ENCODE results near the gene AVPR2.

DNA sequence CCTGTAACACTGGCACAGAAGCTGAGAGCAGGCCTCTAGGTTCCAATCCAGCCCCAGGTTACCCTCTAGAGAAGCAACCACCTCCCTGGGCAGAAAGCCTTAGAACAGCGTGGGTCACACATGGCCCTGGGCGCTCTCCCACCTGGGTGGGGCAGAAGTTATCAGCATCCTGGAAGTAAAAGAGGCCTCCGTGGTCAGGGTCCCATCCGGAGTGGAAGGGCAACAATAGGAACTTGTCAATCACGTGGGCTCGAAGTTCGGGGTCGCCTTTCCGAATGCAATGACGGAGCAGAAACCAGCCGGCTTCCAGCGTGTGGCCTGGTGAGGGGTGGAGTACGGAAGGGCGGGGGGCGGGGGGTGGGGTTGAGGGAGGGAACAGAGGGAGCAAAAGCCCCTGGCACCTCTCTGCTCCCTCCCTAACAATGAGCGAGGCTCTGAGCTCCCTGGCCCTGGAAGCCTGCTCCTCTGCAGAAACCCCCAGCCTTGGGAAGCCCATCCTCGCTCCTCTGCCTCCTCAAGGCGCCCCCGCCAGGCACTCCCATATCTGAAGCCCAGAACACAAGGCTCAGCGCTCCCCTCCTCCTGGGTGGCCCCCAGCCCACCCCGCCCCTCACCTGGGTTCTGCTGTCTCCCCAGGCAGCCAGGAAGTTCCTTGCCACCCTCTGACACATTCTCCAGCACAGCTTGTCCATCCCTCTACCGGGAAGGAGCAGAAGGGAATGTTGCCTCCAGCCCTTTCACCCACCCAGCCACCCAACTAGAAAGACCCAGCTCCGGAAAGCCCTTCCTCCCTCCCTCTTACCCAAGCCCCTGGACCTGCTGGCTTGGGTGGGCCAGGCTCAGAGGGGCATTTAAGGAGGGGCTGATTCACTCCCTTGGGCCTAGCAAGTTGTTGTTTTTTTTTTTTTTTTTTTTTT, 37.1 kb downstream of the AVPR2 start:
- TF ChIP-seq, protein P1, sequence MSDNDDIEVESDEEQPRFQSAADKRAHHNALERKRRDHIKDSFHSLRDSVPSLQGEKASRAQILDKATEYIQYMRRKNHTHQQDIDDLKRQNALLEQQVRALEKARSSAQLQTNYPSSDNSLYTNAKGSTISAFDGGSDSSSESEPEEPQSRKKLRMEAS (IDR thresholded peaks at IDR 0.05), result no peak
- TF ChIP-seq YY1 (IDR thresholded peaks at IDR 0.05; ENCODE audit: low read depth) (no peak), CREB1 (IDR thresholded peaks at IDR 0.05; ENCODE audit: low read depth) (no peak)

Measured in Ishikawa (cell line).